Uterus (tissue), 4 donors: ENCODE results near the gene RPGR. TPM values are rescaled to one million over a fixed set of nuclear protein-coding genes. Genes with fewer than 3 reads are reported as not detected.
A peak's percentile ranks its signal among the peaks of the same experiment; 100 is the strongest.

Source experiments
- DNase-seq, 2 donors: peaks; one replicate each; pipeline ENCODE4 v3.0.0-alpha.2; 2019 to 2020
- H3K27ac ChIP-seq, 2 donors: fragments of 200-600 bp; sonication (generic); 1 replicate in 1 of 2; 2 replicates in 1 of 2; pipeline ENCODE4 v1.5.1; 2016 to 2018
- H3K27me3 ChIP-seq, 2 donors: fragments of 200-600 bp; sonication (generic); one replicate each; pipeline ENCODE4 v1.5.1; 2018 to 2019; ENCODE audit warnings: control low read depth in 1 of 2
- H3K36me3 ChIP-seq, 2 donors: fragments of 200-600 bp; sonication (generic); one replicate each; pipeline ENCODE4 v1.5.1; 2019; ENCODE audit warnings: control low read depth in 1 of 2
- H3K4me1 ChIP-seq, 2 donors: fragments of 200-600 bp; sonication (generic); one replicate each; pipeline ENCODE4 v1.5.1; 2018 to 2019; ENCODE audit warnings: control low read depth in 1 of 2
- H3K4me3 ChIP-seq, 2 donors: fragments of 200-600 bp; sonication (generic); 1 replicate in 1 of 2; 2 replicates in 1 of 2; pipeline ENCODE4 v1.5.1; 2018 to 2019; ENCODE audit warnings: mild to moderate bottlenecking in 1 of 2
- H3K9me3 ChIP-seq, 2 donors: fragments of 200-600 bp; sonication (generic); one replicate each; pipeline ENCODE4 v1.5.1; 2019; ENCODE audit warnings: control low read depth in 1 of 2
- CTCF ChIP-seq, 4 experiments: fragments of 200-600 bp in 2 of 4; fragments of 450-650 bp in 2 of 4; sonication (generic) in 2 of 4; IDR thresholded peaks; one replicate each; pipeline ENCODE4 v1.5.1; 2016 to 2019; ENCODE audit warnings: antibody characterized with exemption in 4 of 4, mild to moderate bottlenecking in 2 of 4, moderate library complexity in 1 of 4
- POLR2A ChIP-seq, 2 donors: fragments of 450-650 bp; IDR thresholded peaks; one replicate each; pipeline ENCODE4 v1.6.1; 2016; ENCODE audit warnings: antibody characterized with exemption in 2 of 2, mild to moderate bottlenecking in 1 of 2, moderate library complexity in 1 of 2
- intact Hi-C: fragments of 100-400 bp; cut with DNase I; formaldehyde crosslinking; loops from one replicate; pipeline ENCODE4 v1.15.1; 2023; ENCODE audit warnings: low total_unique reads
- total RNA-seq, 4 donors: library from RNA; depleted of rRNA in 3 of 4; stranded (reverse); fragments of >200 nt in 3 of 4; gene quantifications; one replicate each; pipeline versions ENCODE4 v1.1.0 to v1.2.4, GENCODE V29; 2014 to 2023
- donor health status: DM: yes; HTN: yes; CAD: no.

Gene RPGR
- total RNA-seq, 4 donors from 2014 or later, result 27.1 to 133 (median 41.4) TPM

GRCh38 chrX:38232079-38232686, 95.1 kb downstream of the RPGR start:
- no peak for DNase-seq
- Histone ChIP-seq H3K27me3 (no peaks in the 10 kb centered on the region), H3K4me3 (no peak overlapping the region), H3K27ac (peak overlapping the region in 1 of 2 donors; percentile 25), H3K9me3 (no peaks in the 10 kb centered on the region), H3K4me1 (no peaks in the 10 kb centered on the region), H3K36me3 (no peaks in the 10 kb centered on the region)
- TF ChIP-seq CTCF (IDR thresholded peaks at IDR 0.05), result no peak
- no peak for TF ChIP-seq POLR2A (IDR thresholded peaks at IDR 0.05)
- intact Hi-C loops, result no loop called here

- no peak for TF ChIP-seq POLR2A (IDR thresholded peaks at IDR 0.05)
- TF ChIP-seq CTCF (IDR thresholded peaks at IDR 0.05), result no peak
- H3K36me3 ChIP-seq, result no peaks in the 10 kb centered on the region
- H3K4me1 ChIP-seq, result no peaks in the 10 kb centered on the region
- no peak overlapping the region for H3K4me3 ChIP-seq
- no peaks in the 10 kb centered on the region for H3K9me3 ChIP-seq
- no peaks in the 10 kb centered on the region for H3K27me3 ChIP-seq
- DNase-seq, result no peak
- no peak overlapping the region for H3K27ac ChIP-seq
- intact Hi-C loops, result no loop called here
Observed at GRCh38 chrX:38225093-38225492, 102.2 kb downstream of the RPGR start.

DNA sequence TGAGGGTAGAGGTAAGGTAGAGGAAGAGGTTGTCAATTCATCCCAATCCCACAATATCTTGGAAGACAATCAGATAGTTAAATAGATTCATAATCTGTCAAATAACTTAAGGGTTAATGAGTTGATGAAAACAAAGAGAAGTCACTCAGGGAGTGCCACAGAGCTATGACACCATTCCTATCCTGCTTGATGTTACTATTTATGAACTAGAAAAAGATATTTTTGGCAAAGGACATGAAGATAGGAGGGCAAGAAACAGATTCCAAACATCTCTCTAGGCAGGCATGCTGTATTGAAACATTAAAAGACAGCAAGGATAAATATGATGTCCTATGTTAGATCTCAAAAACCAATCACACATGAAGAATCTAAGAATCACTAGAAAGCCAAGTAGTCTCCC, 103.1 kb downstream of the RPGR start:
- TF ChIP-seq POLR2A (IDR thresholded peaks at IDR 0.05) (no peak), CTCF (IDR thresholded peaks at IDR 0.05) (no peak)

GRCh38 chrX:38221391-38221929, 105.8 kb downstream of the RPGR start:
- H3K27ac ChIP-seq, result no peak overlapping the region
- TF ChIP-seq CTCF (IDR thresholded peaks at IDR 0.05) (no peak), POLR2A (IDR thresholded peaks at IDR 0.05) (no peak)
- H3K4me1 ChIP-seq, result no peaks in the 10 kb centered on the region
- no peaks in the 10 kb centered on the region for H3K9me3 ChIP-seq
- intact Hi-C loops, result no loop called here
- peak overlapping the region in 1 of 2 donors; percentile 37 for H3K4me3 ChIP-seq
- H3K27me3 ChIP-seq, result no peaks in the 10 kb centered on the region
- no peaks in the 10 kb centered on the region for H3K36me3 ChIP-seq
- DNase-seq, result no peak

More for the DNA sequence above, 103.1 kb downstream of the RPGR start:
- intact Hi-C loops, result no loop called here
- Histone ChIP-seq H3K36me3 (no peaks in the 10 kb centered on the region), H3K4me3 (no peak overlapping the region), H3K9me3 (no peaks in the 10 kb centered on the region), H3K27me3 (no peaks in the 10 kb centered on the region), H3K27ac (no peak overlapping the region), H3K4me1 (no peaks in the 10 kb centered on the region)
- no peak for DNase-seq
